Fibroblast of pulmonary artery (primary cell): ENCODE results near the gene PTPRD.

Source experiments
- DNase-seq: peaks from one replicate; pipeline ENCODE4 v3.0.0-alpha.2; 2010; ENCODE audit warnings: low read depth
- H3K4me3 ChIP-seq: replicated peaks from 2 replicates; pipeline ENCODE4 v1.5.1; 2011; ENCODE audit warnings: low read depth, mild to moderate bottlenecking, control low read depth, low read length, moderate library complexity
- CTCF ChIP-seq: IDR thresholded peaks from 2 replicates; pipeline ENCODE4 v1.5.1; 2011; ENCODE audit warnings: mild to moderate bottlenecking, control low read depth, low read length, inconsistent platforms; ENCODE audit errors: missing control alignments

PTPRD gene

GRCh38 chr9:8604201-8604600 lies 2008.6 kb downstream of the PTPRD start:
- DNase-seq: no peak
- TF ChIP-seq CTCF: no peak
- no peak overlapping the region for H3K4me3 ChIP-seq

- no peak for TF ChIP-seq CTCF
- no peak for DNase-seq
- H3K4me3 ChIP-seq: no peak overlapping the region
These were observed 2011.7 kb downstream of the PTPRD start for GRCh38 chr9:8600914-8601680.

GRCh38 chr9:8599937-8600336 lies 2012.9 kb downstream of the PTPRD start:
- H3K4me3 ChIP-seq: no peak overlapping the region
- DNase-seq: no peak
- TF ChIP-seq CTCF: no peak

- no peak overlapping the region for H3K4me3 ChIP-seq
- no peak for DNase-seq
- TF ChIP-seq CTCF: no peak
These were observed 2023.3 kb downstream of the PTPRD start for GRCh38 chr9:8589476-8589875.

- no peak overlapping the region for H3K4me3 ChIP-seq
- DNase-seq: no peak
- no peak for TF ChIP-seq CTCF
These were observed 2027.8 kb downstream of the PTPRD start for GRCh38 chr9:8585036-8585435.

GRCh38 chr9:8579661-8580060 lies 2033.1 kb downstream of the PTPRD start:
- H3K4me3 ChIP-seq: no peak overlapping the region
- TF ChIP-seq CTCF: no peak
- DNase-seq: no peak

- no peak overlapping the region for H3K4me3 ChIP-seq
- DNase-seq: no peak
- no peak for TF ChIP-seq CTCF
These were observed 2036.1 kb downstream of the PTPRD start for GRCh38 chr9:8576741-8577140.
